ENCODE measurements around the gene DLX6. TPM values are rescaled to one million over a fixed set of nuclear protein-coding genes. Genes with fewer than 3 reads are reported as not detected.

DLX6 gene
- total and polyA plus RNA-seq, 2 of the 8 experiments (the other 6 are each of a cell fraction or from before 2014, with no cell fraction given), result not detected

DNA sequence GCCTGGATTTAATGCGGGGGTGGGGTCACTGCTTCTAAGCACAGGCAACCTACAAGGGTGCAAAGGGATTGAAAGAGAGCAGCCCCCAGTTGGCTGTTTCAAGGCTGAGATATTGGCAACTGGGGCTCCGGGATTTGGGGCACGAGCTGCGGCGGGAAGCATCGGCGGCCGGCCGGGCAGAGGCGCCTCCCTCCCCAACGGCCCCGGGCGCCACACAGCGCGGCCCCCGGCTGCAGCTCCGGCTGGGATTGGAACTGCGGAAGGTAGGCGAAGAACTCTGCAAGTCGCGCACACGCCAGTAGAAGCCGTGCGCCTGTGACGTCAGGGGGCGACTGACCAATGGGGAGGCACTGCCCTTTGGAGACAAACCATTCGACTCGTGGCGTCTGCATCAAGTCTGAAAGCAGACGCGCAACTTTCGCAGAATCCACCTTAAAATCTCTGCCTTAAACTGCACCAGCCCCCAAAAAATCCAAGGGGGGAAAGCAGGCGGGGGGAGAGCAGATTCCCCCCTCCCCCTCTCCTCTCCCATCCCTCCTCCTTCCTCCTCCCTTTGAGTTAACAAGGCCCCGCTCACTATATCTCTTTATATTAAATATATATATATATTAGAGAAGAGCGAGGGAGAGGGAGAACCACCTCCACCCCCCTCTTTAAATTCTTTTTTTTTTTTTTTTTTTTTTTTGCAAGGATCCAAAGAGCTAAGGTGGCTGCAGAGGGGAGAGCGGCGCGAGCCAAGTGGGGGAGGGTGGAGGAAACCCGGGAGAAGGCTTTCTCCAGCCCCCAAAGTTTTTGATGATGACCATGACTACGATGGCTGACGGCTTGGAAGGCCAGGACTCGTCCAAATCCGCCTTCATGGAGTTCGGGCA is at the start of gene DLX6 (continued):
- TF ChIP-seq CEBPB (IDR thresholded peaks at IDR 0.05; ENCODE audit: low read depth, low read length) (no peak), CBX5 (IDR thresholded peaks at IDR 0.05; ENCODE audit: low read depth, low read length) (no peak), SP1 (IDR thresholded peaks at IDR 0.05; ENCODE audit: low read depth, low read length) (no peak), SIRT6 (IDR thresholded peaks at IDR 0.05; ENCODE audit: low read length) (no peak), BACH1 (IDR thresholded peaks at IDR 0.05; ENCODE audit: low read length) (no peak), HDAC2 (IDR thresholded peaks at IDR 0.05; ENCODE audit: borderline replicate concordance in 1 of 2, low read depth in 2 of 2, low read length in 2 of 2) (no peak), SUZ12 (IDR thresholded peaks at IDR 0.05; ENCODE audit: low read length) (peak; percentile 8), SIX5 (IDR thresholded peaks at IDR 0.05; ENCODE audit: low read depth, low read length) (no peak), CHD2 (IDR thresholded peaks at IDR 0.05; ENCODE audit: low read length) (no peak), NANOG (IDR thresholded peaks at IDR 0.05; ENCODE audit: insufficient read depth, low read depth, low read length, poor library complexity, severe bottlenecking) (no peak), CREB1 (IDR thresholded peaks at IDR 0.05) (peak; percentile 93), POU5F1 (IDR thresholded peaks at IDR 0.05; ENCODE audit: low read depth, low read length) (no peak), ATF2 (IDR thresholded peaks at IDR 0.05; ENCODE audit: low read length) (no peak), TAF1 (IDR thresholded peaks at IDR 0.05; ENCODE audit: low read depth, low read length) (no peak), KDM1A (IDR thresholded peaks at IDR 0.05; ENCODE audit: borderline replicate concordance, low read length) (0 out of 2 replicates have a peak, but pooled peaks have one; percentile 12), PHF8 (conservative IDR thresholded peaks at IDR 0.05; ENCODE audit: low read depth, low read length) (no peak), CTBP2 (IDR thresholded peaks at IDR 0.05; ENCODE audit: borderline replicate concordance, insufficient read depth, insufficient read length, low read length) (peak; percentile 45), EP300 (IDR thresholded peaks at IDR 0.05; ENCODE audit: borderline replicate concordance in 1 of 2, low read depth in 2 of 2, low read length in 2 of 2) (no peak), ASH2L (IDR thresholded peaks at IDR 0.05; ENCODE audit: low read length) (peak; percentile 45), E2F6 (IDR thresholded peaks at IDR 0.05) (peak; percentile 53), RNF2 (IDR thresholded peaks at IDR 0.05; ENCODE audit: borderline replicate concordance, low read depth, low read length, missing control alignments, poor library complexity, severe bottlenecking) (no peak)
